Endothelial cell of umbilical vein (primary cell): Measurements from ENCODE around the gene CCL14. TPM values are rescaled to one million over a fixed set of nuclear protein-coding genes. Genes with fewer than 3 reads are reported as not detected.

Source experiments
- BruUV-seq: library from RNA; stranded (reverse); fragments of 400-500 nt; replicated peaks from 2 replicates; lab custom pipeline; 2021; lab: Mats Ljungman, UMichigan
- CTCF ChIA-PET: fragments of 300-600, 350-600 bp; sonication (Branson Sonifier 250); formaldehyde crosslinking; loops from one replicate; lab custom pipeline; 2021; ENCODE audit warnings: antibody characterized with exemption, inconsistent platforms; lab: Charles Lee
- POLR2A ChIA-PET: fragments of 300-600, 350-600 bp; sonication (Branson Sonifier 250); formaldehyde crosslinking; loops from one replicate; lab custom pipeline; 2021; ENCODE audit warnings: antibody characterized with exemption, inconsistent platforms; lab: Charles Lee
- DNase-seq: peaks from one replicate; pipeline ENCODE4 v3.0.0-alpha.2; 2011; ENCODE audit warnings: low read depth, low spot score
- FAIRE-seq: peaks from 2 replicates; lab custom pipeline; 2011; peaks lifted over from hg19 to GRCh38; lab: Jason Lieb, UNC
- H2AFZ ChIP-seq: 2 replicates; pipeline ENCODE4 v1.6.0; 2012; ENCODE audit warnings: low read depth, low read length, control low read depth, inconsistent platforms
- H3K27ac ChIP-seq: 2 replicates; pipeline ENCODE4 v1.5.1; 2011; ENCODE audit warnings: low read depth, mild to moderate bottlenecking, control low read depth, low read length, moderate library complexity; ENCODE audit not compliant: insufficient read depth
- H3K27me3 ChIP-seq, 2 experiments: 2 replicates each; pipeline versions ENCODE4 v1.6.0 to v1.6.1; 2011; ENCODE audit warnings: low read length in 2 of 2, mixed read lengths in 1 of 2; ENCODE audit not compliant: control insufficient read depth in 2 of 2, insufficient read depth in 2 of 2
- H3K36me3 ChIP-seq, 2 experiments: 2 replicates in 1 of 2; 3 replicates in 1 of 2; pipeline ENCODE4 v1.5.1; 2011; ENCODE audit warnings: low read length in 2 of 2, mild to moderate bottlenecking in 1 of 2, moderate library complexity in 1 of 2; ENCODE audit not compliant: control insufficient read depth in 2 of 2, insufficient read depth in 2 of 2; ENCODE audit errors: extremely low read depth in 1 of 2
- H3K4me1 ChIP-seq: 3 replicates; pipeline ENCODE4 v1.5.1; 2011; ENCODE audit warnings: mild to moderate bottlenecking, low read length; ENCODE audit not compliant: control insufficient read depth, insufficient read depth; ENCODE audit errors: extremely low read depth
- H3K4me2 ChIP-seq: 2 replicates; pipeline ENCODE4 v1.6.1; 2011; ENCODE audit warnings: low read length, control low read depth, mixed read lengths; ENCODE audit not compliant: insufficient read depth
- H3K4me3 ChIP-seq, 3 experiments: fragments of 200-600 bp in 1 of 3; sonication (generic), shearing (Covaris generic) in 1 of 3; replicated peaks in 1 of 3; 2 replicates each; pipeline ENCODE4 v1.5.1; 2011 to 2016; ENCODE audit warnings: control low read depth in 3 of 3, low read length in 3 of 3, mild to moderate bottlenecking in 2 of 3, inconsistent platforms in 1 of 3, low read depth in 1 of 3, moderate library complexity in 1 of 3; ENCODE audit not compliant: insufficient read depth in 1 of 3
- H3K79me2 ChIP-seq: 2 replicates; pipeline ENCODE4 v1.6.0; 2012; ENCODE audit warnings: low read length, inconsistent platforms; ENCODE audit not compliant: control insufficient read depth, insufficient read depth
- H3K9ac ChIP-seq: replicated peaks from 2 replicates; pipeline ENCODE3; 2011; ENCODE audit warnings: low read length, control low read depth; ENCODE audit not compliant: insufficient read depth; ENCODE audit errors: extremely low read depth
- H3K9me1 ChIP-seq: replicated peaks from 3 replicates; pipeline ENCODE4 v1.6.0; 2011; ENCODE audit warnings: mild to moderate bottlenecking, low read length; ENCODE audit not compliant: control insufficient read depth, insufficient read depth; ENCODE audit errors: extremely low read depth
- H3K9me3 ChIP-seq: replicated peaks from 2 replicates; pipeline ENCODE4 v1.5.1; 2012; ENCODE audit warnings: low read length, inconsistent platforms; ENCODE audit not compliant: control insufficient read depth, insufficient read depth
- H4K20me1 ChIP-seq: replicated peaks from 2 replicates; pipeline ENCODE3; 2011; ENCODE audit warnings: mild to moderate bottlenecking, low read length; ENCODE audit not compliant: control insufficient read depth, insufficient read depth; ENCODE audit errors: extremely low read depth
- CTCF ChIP-seq, 2 donors: IDR thresholded peaks; 1 replicate in 1 of 2; 2 replicates in 1 of 2; pipeline ENCODE4 v1.5.1; 2011; ENCODE audit warnings: low read length in 2 of 2, mild to moderate bottlenecking in 2 of 2, moderate library complexity in 2 of 2, control low read depth in 1 of 2, inconsistent platforms in 1 of 2, low read depth in 1 of 2; ENCODE audit not compliant: insufficient read depth in 1 of 2; ENCODE audit errors: extremely low read depth in 1 of 2
- EZH2 ChIP-seq: IDR thresholded peaks from 2 replicates; pipeline ENCODE4 v1.6.1; 2012; ENCODE audit warnings: borderline replicate concordance, low read depth, mild to moderate bottlenecking, moderate library complexity, low read length, inconsistent platforms; ENCODE audit not compliant: severe bottlenecking
- FOS ChIP-seq: IDR thresholded peaks from 2 replicates; pipeline ENCODE4 v1.6.1; 2011; ENCODE audit warnings: mild to moderate bottlenecking, low read length, moderate library complexity, borderline replicate concordance; ENCODE audit not compliant: insufficient read depth
- GATA2 ChIP-seq: IDR thresholded peaks from 2 replicates; pipeline ENCODE4 v1.7.0; 2011; ENCODE audit warnings: low read depth, mild to moderate bottlenecking, moderate library complexity, mixed read lengths, low read length; ENCODE audit not compliant: insufficient read length, insufficient read depth
- MAX ChIP-seq: IDR thresholded peaks from 2 replicates; pipeline ENCODE4 v1.6.1; 2011; ENCODE audit not compliant: insufficient read depth, insufficient read length
- MYC ChIP-seq: IDR thresholded peaks from one replicate; pipeline ENCODE4 v1.6.1; 2011; ENCODE audit warnings: mild to moderate bottlenecking, low read depth, low read length
- POLR2A ChIP-seq: IDR thresholded peaks from 2 replicates; pipeline ENCODE4 v1.6.1; 2012; ENCODE audit warnings: low read depth, mild to moderate bottlenecking, control low read depth, low read length
- POLR2AphosphoS5 ChIP-seq: IDR thresholded peaks from 2 replicates; pipeline ENCODE4 v1.6.1; 2012; ENCODE audit warnings: low read depth, mild to moderate bottlenecking, control low read depth, low read length, moderate library complexity; ENCODE audit not compliant: insufficient read depth
- dilution Hi-C: fragments of 300-500 bp; cut with MboI; formaldehyde crosslinking; loops from one replicate; pipeline ENCODE4 v1.15.0; 2019; ENCODE audit warnings: low sequenced_read_pairs; ENCODE audit not compliant: extremely low pct_ligation_motif_present
- intact Hi-C: fragments of 100-400 bp; cut with micrococcal nuclease; formaldehyde crosslinking; loops from one replicate; pipeline ENCODE4 v1.10.0; 2022
- polyA plus RNA-seq, 4 experiments: library from polyadenylated mRNA; depleted of rRNA in 3 of 4; stranded (reverse) in 3 of 4; unstranded in 1 of 4; fragments of >200 nt; gene quantifications; 2 replicates each; pipeline versions ENCODE4 v1.2.1 to v1.2.3, GENCODE V29; 2011 to 2012; ENCODE audit warnings: missing spikeins in 1 of 4
- total RNA-seq: library from RNA; stranded (reverse); gene quantifications from 2 replicates; pipeline ENCODE4 v1.2.3, GENCODE V29; 2021

The CCL14 gene
- total and polyA plus RNA-seq, 2 donors (not counting 3 experiments of a cell fraction or from before 2014, with no cell fraction given) = 21.3 to 25.8 TPM

- Histone ChIP-seq H3K4me2 (no peak overlapping the region), H3K79me2 (no peaks in the 10 kb centered on the region), H3K27me3 (no peaks in the 10 kb centered on the region), H4K20me1 (no peaks in the 10 kb centered on the region), H3K4me1 (peaks cover 36% of the 10 kb centered on the region), H3K9ac (no peak overlapping the region), H3K36me3 (no peaks in the 10 kb centered on the region), H3K4me3 (no peak overlapping the region), H2AFZ (no peak overlapping the region), H3K27ac (no peak overlapping the region), H3K9me1 (no peaks in the 10 kb centered on the region), H3K9me3 (no peaks in the 10 kb centered on the region)
- TF ChIP-seq MYC (no peak), POLR2A (no peak), MAX (no peak), GATA2 (no peak), CTCF (IDR thresholded peaks at IDR 0.05; ENCODE audit: extremely low read depth in 1 of 2, insufficient read depth in 1 of 2, low read depth in 1 of 2, low read length in 2 of 2) (no peak), EZH2 (no peak), FOS (no peak), POLR2AphosphoS5 (no peak)
- POLR2A ChIA-PET = no interaction called here
- intact Hi-C loops = no loop called here
- dilution Hi-C loops = no loop called here
- CTCF ChIA-PET = interaction anchor here (1.2 to 13.0 kb wide), 5 partner anchors 33 to 511 kb away, joined by 4 to 467 read pairs (median 125); no protein-coding TSS in a partner anchor
- no TSS peak for BruUV-seq
- FAIRE-seq (no peak), DNase-seq (no peak)
These were observed 14.5 kb downstream of the CCL14 start for GRCh38 chr17:35972066-35972465.
